Panc1 (cell line): Measurements from ENCODE around the gene NEUROG2. TPM values are rescaled to one million over a fixed set of nuclear protein-coding genes. Genes with fewer than 3 reads are reported as not detected.

Experiments used
- ATAC-seq: fragments of 200-7000 bp; cut with Tn5 transposase; 2 replicates; pipeline ENCODE4 v1.9.1; 2020; ENCODE audit warnings: mild to moderate bottlenecking, moderate library complexity
- BruUV-seq: library from RNA; stranded (reverse); fragments of 400-500 nt; replicated peaks from 2 replicates; lab custom pipeline; 2021; lab: Mats Ljungman, UMichigan
- CTCF ChIA-PET: fragments of 300-600 bp; sonication (Branson Sonifier 250); formaldehyde crosslinking; loops from one replicate; lab custom pipeline; 2022; ENCODE audit warnings: antibody characterized with exemption; lab: Charles Lee
- POLR2A ChIA-PET: fragments of 300-600 bp; sonication (Branson Sonifier 250); formaldehyde crosslinking; loops from one replicate; lab custom pipeline; 2022; ENCODE audit warnings: antibody characterized with exemption; lab: Charles Lee
- DNase-seq: peaks from one replicate; pipeline ENCODE4 v3.0.0-alpha.2; 2010; ENCODE audit warnings: low read depth, low spot score
- H3K27ac ChIP-seq: 2 replicates; pipeline ENCODE4 v1.5.1; 2011; ENCODE audit warnings: mild to moderate bottlenecking, low read length, inconsistent platforms
- H3K27me3 ChIP-seq: fragments of 200-500 bp; sonication (Bioruptor generic); 2 replicates; pipeline ENCODE4 v1.6.0; 2014; ENCODE audit warnings: low read length, inconsistent platforms; ENCODE audit not compliant: control insufficient read depth, insufficient read depth
- H3K36me3 ChIP-seq: fragments of 200-500 bp; sonication (Bioruptor generic); 2 replicates; pipeline ENCODE4 v1.5.1; 2014; ENCODE audit warnings: inconsistent platforms, mild to moderate bottlenecking, low read length, moderate library complexity; ENCODE audit not compliant: control insufficient read depth, insufficient read depth
- H3K4me1 ChIP-seq: 2 replicates; pipeline ENCODE4 v1.5.1; 2011; ENCODE audit warnings: inconsistent platforms, mild to moderate bottlenecking, low read length, moderate library complexity; ENCODE audit not compliant: control insufficient read depth, insufficient read depth
- H3K4me3 ChIP-seq, 2 experiments: 2 replicates each; pipeline ENCODE4 v1.5.1; 2011 to 2012; ENCODE audit warnings: low read depth in 2 of 2, low read length in 2 of 2, mild to moderate bottlenecking in 2 of 2, inconsistent platforms in 1 of 2, moderate library complexity in 1 of 2
- H3K9me3 ChIP-seq: fragments of 200-500 bp; sonication (Bioruptor generic); 2 replicates; pipeline ENCODE4 v1.5.1; 2014; ENCODE audit warnings: low read depth, mild to moderate bottlenecking, inconsistent platforms, low read length, moderate library complexity; ENCODE audit not compliant: control insufficient read depth, insufficient read depth
- POLR2AphosphoS5 ChIP-seq: IDR thresholded peaks from 2 replicates; pipeline ENCODE4 v1.6.1; 2012; ENCODE audit warnings: mild to moderate bottlenecking, low read depth, low read length, moderate library complexity
- REST ChIP-seq, 2 experiments: IDR thresholded peaks; 2 replicates each; pipeline ENCODE4 v1.6.1; 2011 to 2012; ENCODE audit warnings: low read depth in 2 of 2, control low read depth in 1 of 2, low read length in 1 of 2, mild to moderate bottlenecking in 1 of 2, moderate library complexity in 1 of 2; ENCODE audit not compliant: insufficient read depth in 1 of 2
- SIN3A ChIP-seq: IDR thresholded peaks from 2 replicates; pipeline ENCODE4 v1.6.1; 2012; ENCODE audit warnings: low read depth, mild to moderate bottlenecking, low read length, moderate library complexity, borderline replicate concordance; ENCODE audit not compliant: insufficient read depth
- TCF7L2 ChIP-seq: IDR thresholded peaks from 2 replicates; pipeline ENCODE4 v1.6.1; 2011; ENCODE audit warnings: mild to moderate bottlenecking, low read depth, low read length, inconsistent platforms
- in situ Hi-C: cut with HindIII; loops from 2 replicates; pipeline ENCODE4 v1.10.0; 2016; ENCODE audit warnings: low sequenced_read_pairs, low pct_unique_long_range_greater_than_20kb
- intact Hi-C: fragments of 100-400 bp; cut with micrococcal nuclease; formaldehyde crosslinking; loops from one replicate; pipeline ENCODE4 v1.10.0; 2022; ENCODE audit not compliant: unreplicated experiment
- total RNA-seq: library from RNA; stranded (reverse); gene quantifications from one replicate; pipeline ENCODE4 v1.2.1, GENCODE V29; 2021; ENCODE audit not compliant: unreplicated experiment
- TF ChIP-seq, protein P1 (sequence below): fragments of 450-650 bp; IDR thresholded peaks from 2 replicates; pipeline ENCODE4 v1.5.1; 2017; ENCODE audit warnings: mild to moderate bottlenecking

The NEUROG2 gene
- total RNA-seq, 1 experiment from 2014 or later, result not detected

- Histone ChIP-seq H3K9me3 (no peaks in the 10 kb centered on the region), H3K27me3 (peaks cover 27% of the 10 kb centered on the region), H3K36me3 (no peaks in the 10 kb centered on the region), H3K27ac (no peak overlapping the region), H3K4me3 (peak overlapping the region in 1 of 2 experiments; percentile 3; a peak in 1 of 4 replicates), H3K4me1 (peaks cover 4% of the 10 kb centered on the region; the same call in 1 of the 2 replicates)
- ATAC-seq (no peak), DNase-seq (no peak)
- in situ Hi-C loops (no loop called here), intact Hi-C loops (no loop called here)
- TF ChIP-seq TCF7L2 (no peak), POLR2AphosphoS5 (no peak), REST (IDR thresholded peaks at IDR 0.05; ENCODE audit: insufficient read depth in 1 of 2, low read depth in 2 of 2, low read length in 1 of 2) (no peak), SIN3A (no peak)
- TF ChIP-seq, protein P1, sequence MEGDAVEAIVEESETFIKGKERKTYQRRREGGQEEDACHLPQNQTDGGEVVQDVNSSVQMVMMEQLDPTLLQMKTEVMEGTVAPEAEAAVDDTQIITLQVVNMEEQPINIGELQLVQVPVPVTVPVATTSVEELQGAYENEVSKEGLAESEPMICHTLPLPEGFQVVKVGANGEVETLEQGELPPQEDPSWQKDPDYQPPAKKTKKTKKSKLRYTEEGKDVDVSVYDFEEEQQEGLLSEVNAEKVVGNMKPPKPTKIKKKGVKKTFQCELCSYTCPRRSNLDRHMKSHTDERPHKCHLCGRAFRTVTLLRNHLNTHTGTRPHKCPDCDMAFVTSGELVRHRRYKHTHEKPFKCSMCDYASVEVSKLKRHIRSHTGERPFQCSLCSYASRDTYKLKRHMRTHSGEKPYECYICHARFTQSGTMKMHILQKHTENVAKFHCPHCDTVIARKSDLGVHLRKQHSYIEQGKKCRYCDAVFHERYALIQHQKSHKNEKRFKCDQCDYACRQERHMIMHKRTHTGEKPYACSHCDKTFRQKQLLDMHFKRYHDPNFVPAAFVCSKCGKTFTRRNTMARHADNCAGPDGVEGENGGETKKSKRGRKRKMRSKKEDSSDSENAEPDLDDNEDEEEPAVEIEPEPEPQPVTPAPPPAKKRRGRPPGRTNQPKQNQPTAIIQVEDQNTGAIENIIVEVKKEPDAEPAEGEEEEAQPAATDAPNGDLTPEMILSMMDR, result no peak
- ChIA-PET CTCF (no interaction called here), POLR2A (no interaction called here)
- no TSS peak for BruUV-seq
Observed at GRCh38 chr4:112519689-112520597, 4.0 kb upstream of the NEUROG2 start.

- in situ Hi-C loops, result no loop called here
Observed at GRCh38 chr4:112518675-112519074, 2.7 kb upstream of the NEUROG2 start.

More at GRCh38 chr4:112518675-112519074, 2.7 kb upstream of the NEUROG2 start:
- ChIA-PET POLR2A (no interaction called here), CTCF (no interaction called here)
- intact Hi-C loops, result no loop called here
- Histone ChIP-seq H3K4me1 (peaks cover 6% of the 10 kb centered on the region; the same call in 1 of the 2 replicates), H3K9me3 (no peaks in the 10 kb centered on the region), H3K27ac (no peak overlapping the region), H3K27me3 (peaks cover 22% of the 10 kb centered on the region), H3K36me3 (no peaks in the 10 kb centered on the region), H3K4me3 (no peak overlapping the region)
- ATAC-seq (no peak), DNase-seq (no peak)
- TF ChIP-seq POLR2AphosphoS5 (no peak), SIN3A (no peak), TCF7L2 (no peak), REST (IDR thresholded peaks at IDR 0.05; ENCODE audit: insufficient read depth in 1 of 2, low read depth in 2 of 2, low read length in 1 of 2) (no peak)
- TF ChIP-seq, protein P1, result no peak
- BruUV-seq, result no TSS peak
